Chondrocyte (in vitro differentiated cells): ENCODE results near the gene DAB2IP. TPM values are rescaled to one million over a fixed set of nuclear protein-coding genes. Genes with fewer than 3 reads are reported as not detected.
A peak's percentile ranks its signal among the peaks of the same experiment; 100 is the strongest.

ENCODE experiments used
- DNase-seq: peaks from one replicate; pipeline ENCODE4 v3.0.0; 2021; ENCODE audit warnings: mixed read lengths, low spot score
- H3K27ac Mint-ChIP-seq: one replicate; pipeline ENCODE4 v1.8.0; 2021; ENCODE audit warnings: mild to moderate bottlenecking, moderate library complexity, mixed read lengths; ENCODE audit not compliant: unreplicated experiment
- H3K27me3 Mint-ChIP-seq: 2 replicates; pipeline ENCODE4 v1.8.0; 2021; ENCODE audit warnings: low read depth, mixed read lengths
- H3K36me3 Mint-ChIP-seq: 2 replicates; pipeline ENCODE4 v1.8.0; 2021; ENCODE audit warnings: low read depth, mixed read lengths
- H3K4me1 Mint-ChIP-seq: 2 replicates; pipeline ENCODE4 v1.8.0; 2021; ENCODE audit warnings: low read depth, mild to moderate bottlenecking, mixed read lengths
- H3K4me3 Mint-ChIP-seq: one replicate; pipeline ENCODE4 v1.8.0; 2021; ENCODE audit warnings: mild to moderate bottlenecking, moderate library complexity, mixed read lengths; ENCODE audit not compliant: unreplicated experiment
- H3K9me3 Mint-ChIP-seq: 2 replicates; pipeline ENCODE4 v1.8.0; 2021; ENCODE audit warnings: low read depth, mixed read lengths
- total RNA-seq: library from RNA; stranded (reverse); gene quantifications from 3 replicates; pipeline ENCODE4 v1.2.1, GENCODE V29; 2021
- TF ChIP-seq, protein P1 (sequence below): fragments of 200-600 bp; sonication (generic); IDR thresholded peaks from 2 replicates; pipeline ENCODE4 v1.5.0; 2021; ENCODE audit warnings: antibody characterized with exemption, mild to moderate bottlenecking, moderate library complexity

Gene DAB2IP
- total RNA-seq, 1 donor from 2014 or later = 58.5 TPM

DNA sequence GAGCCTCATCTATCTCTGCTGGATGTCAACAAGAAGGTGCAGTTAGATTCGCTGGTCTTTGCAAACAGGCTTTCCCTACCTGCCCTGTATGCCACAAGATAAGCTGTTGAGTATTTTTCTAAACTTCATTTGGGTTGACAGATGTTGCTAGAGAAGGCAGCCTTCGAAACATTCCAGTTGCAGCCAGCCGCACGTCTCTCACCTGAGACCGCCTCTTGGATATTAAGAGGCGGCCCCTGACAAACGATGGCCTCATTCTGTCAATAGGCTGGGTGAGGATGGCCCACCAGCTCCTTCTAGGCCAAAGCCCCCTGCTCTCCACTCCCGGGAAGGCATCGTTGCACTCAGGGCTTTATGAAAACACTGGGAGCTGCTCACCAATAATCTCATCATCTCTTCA lies 181.6 kb downstream of the DAB2IP start:
- H3K4me1 Mint-ChIP-seq = peaks cover 6% of the 10 kb centered on the region
- no peaks in the 10 kb centered on the region for H3K27me3 Mint-ChIP-seq
- peaks cover 2% of the 10 kb centered on the region for H3K36me3 Mint-ChIP-seq
- DNase-seq = peak; percentile 35
- H3K27ac Mint-ChIP-seq = no peak overlapping the region
- no peak overlapping the region for H3K4me3 Mint-ChIP-seq
- TF ChIP-seq, protein P1, sequence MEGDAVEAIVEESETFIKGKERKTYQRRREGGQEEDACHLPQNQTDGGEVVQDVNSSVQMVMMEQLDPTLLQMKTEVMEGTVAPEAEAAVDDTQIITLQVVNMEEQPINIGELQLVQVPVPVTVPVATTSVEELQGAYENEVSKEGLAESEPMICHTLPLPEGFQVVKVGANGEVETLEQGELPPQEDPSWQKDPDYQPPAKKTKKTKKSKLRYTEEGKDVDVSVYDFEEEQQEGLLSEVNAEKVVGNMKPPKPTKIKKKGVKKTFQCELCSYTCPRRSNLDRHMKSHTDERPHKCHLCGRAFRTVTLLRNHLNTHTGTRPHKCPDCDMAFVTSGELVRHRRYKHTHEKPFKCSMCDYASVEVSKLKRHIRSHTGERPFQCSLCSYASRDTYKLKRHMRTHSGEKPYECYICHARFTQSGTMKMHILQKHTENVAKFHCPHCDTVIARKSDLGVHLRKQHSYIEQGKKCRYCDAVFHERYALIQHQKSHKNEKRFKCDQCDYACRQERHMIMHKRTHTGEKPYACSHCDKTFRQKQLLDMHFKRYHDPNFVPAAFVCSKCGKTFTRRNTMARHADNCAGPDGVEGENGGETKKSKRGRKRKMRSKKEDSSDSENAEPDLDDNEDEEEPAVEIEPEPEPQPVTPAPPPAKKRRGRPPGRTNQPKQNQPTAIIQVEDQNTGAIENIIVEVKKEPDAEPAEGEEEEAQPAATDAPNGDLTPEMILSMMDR = no peak
- no peaks in the 10 kb centered on the region for H3K9me3 Mint-ChIP-seq

Other genes starting within 250 kb of the DAB2IP start
- gene GGTA1, start 151.8 kb upstream of the DAB2IP start, total RNA-seq = 0.46 to 3.2 TPM (median 2.5 TPM) in 3 replicates